ENCODE data around the gene ZNF423. TPM values are rescaled to one million over a fixed set of nuclear protein-coding genes. Genes with fewer than 3 reads are reported as not detected.

Gene ZNF423
- total RNA-seq, 1 donor: 11.6 TPM

DNA sequence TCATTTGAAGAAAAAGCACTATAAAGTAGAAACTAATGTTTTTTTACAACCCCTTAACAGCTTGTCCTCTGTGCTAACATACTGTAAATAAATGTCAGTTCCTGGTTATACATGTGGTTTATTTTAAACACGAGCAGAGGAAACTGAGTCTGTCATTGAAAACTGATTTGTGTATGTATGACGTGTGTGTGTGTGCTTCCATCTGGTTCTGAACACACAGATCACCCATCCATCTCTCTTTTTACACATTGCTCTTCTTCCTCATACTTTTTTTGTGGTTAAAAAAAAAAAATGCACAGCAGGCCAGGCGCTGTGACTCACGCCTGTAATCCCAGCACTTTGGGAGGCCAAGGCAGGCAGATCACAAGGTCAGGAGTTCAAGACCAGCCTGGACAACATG lies 49.5 kb downstream of the ZNF423 start:
- Histone ChIP-seq H3K9me3 (ENCODE audit: low read depth, low read length) (no peaks in the 10 kb centered on the region), H4K20me1 (ENCODE audit: insufficient read depth, low read length) (peaks cover 4% of the 10 kb centered on the region), H3K27me3 (ENCODE audit: insufficient read depth, low read length) (no peaks in the 10 kb centered on the region), H3K79me2 (ENCODE audit: insufficient read depth, low read length) (no peaks in the 10 kb centered on the region), H3K4me3 (ENCODE audit: insufficient read depth, low read length) (no peak overlapping the region), H3K36me3 (ENCODE audit: insufficient read depth, low read length) (no peaks in the 10 kb centered on the region), H3K27ac (ENCODE audit: low read depth, low read length) (no peak overlapping the region), H3K4me2 (ENCODE audit: insufficient read depth, low read length) (no peak overlapping the region), H2AFZ (ENCODE audit: low read length) (no peak overlapping the region), H3K4me1 (ENCODE audit: insufficient read depth, low read length) (peaks cover 7% of the 10 kb centered on the region)
- TF ChIP-seq, protein P1, sequence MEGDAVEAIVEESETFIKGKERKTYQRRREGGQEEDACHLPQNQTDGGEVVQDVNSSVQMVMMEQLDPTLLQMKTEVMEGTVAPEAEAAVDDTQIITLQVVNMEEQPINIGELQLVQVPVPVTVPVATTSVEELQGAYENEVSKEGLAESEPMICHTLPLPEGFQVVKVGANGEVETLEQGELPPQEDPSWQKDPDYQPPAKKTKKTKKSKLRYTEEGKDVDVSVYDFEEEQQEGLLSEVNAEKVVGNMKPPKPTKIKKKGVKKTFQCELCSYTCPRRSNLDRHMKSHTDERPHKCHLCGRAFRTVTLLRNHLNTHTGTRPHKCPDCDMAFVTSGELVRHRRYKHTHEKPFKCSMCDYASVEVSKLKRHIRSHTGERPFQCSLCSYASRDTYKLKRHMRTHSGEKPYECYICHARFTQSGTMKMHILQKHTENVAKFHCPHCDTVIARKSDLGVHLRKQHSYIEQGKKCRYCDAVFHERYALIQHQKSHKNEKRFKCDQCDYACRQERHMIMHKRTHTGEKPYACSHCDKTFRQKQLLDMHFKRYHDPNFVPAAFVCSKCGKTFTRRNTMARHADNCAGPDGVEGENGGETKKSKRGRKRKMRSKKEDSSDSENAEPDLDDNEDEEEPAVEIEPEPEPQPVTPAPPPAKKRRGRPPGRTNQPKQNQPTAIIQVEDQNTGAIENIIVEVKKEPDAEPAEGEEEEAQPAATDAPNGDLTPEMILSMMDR (IDR thresholded peaks at IDR 0.05; ENCODE audit: extremely low read depth, low read depth, low read length): no peak
- DNase-seq (ENCODE audit: insufficient read length, low spot score, missing footprints): peak; percentile 92

DNA sequence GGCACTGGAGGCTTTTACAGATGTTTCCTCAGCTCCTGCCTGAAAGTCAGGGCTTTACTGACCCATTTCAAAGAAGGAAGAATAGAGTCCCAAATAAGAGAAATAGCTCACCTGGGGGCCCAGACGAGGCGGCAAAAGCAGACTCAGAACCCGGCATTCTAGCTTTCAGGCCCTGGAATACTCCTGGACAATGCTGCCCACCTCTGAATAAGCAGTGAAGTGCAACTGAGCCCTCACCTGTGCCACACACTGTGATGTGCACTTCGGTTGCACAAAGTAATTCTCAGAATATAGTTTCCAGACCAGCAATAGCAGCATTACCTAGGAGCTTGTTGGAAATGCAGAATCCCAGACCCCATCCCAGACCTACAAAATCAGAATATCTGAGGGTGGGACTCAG lies 54.6 kb downstream of the ZNF423 start:
- no peaks in the 10 kb centered on the region for H3K79me2 ChIP-seq (ENCODE audit: insufficient read depth, low read length)
- no peak for DNase-seq (ENCODE audit: insufficient read length, low spot score, missing footprints)
- H3K4me1 ChIP-seq (ENCODE audit: insufficient read depth, low read length): peaks cover under 1% of the 10 kb centered on the region
- TF ChIP-seq, protein P1 (IDR thresholded peaks at IDR 0.05; ENCODE audit: extremely low read depth, low read depth, low read length): no peak
- no peak overlapping the region for H2AFZ ChIP-seq (ENCODE audit: low read length)
- no peaks in the 10 kb centered on the region for H3K36me3 ChIP-seq (ENCODE audit: insufficient read depth, low read length)
- H3K4me3 ChIP-seq (ENCODE audit: insufficient read depth, low read length): no peak overlapping the region
- H3K9me3 ChIP-seq (ENCODE audit: low read depth, low read length): no peaks in the 10 kb centered on the region
- no peak overlapping the region for H3K27ac ChIP-seq (ENCODE audit: low read depth, low read length)
- no peak overlapping the region for H3K4me2 ChIP-seq (ENCODE audit: insufficient read depth, low read length)
- H4K20me1 ChIP-seq (ENCODE audit: insufficient read depth, low read length): peaks cover 8% of the 10 kb centered on the region
- no peaks in the 10 kb centered on the region for H3K27me3 ChIP-seq (ENCODE audit: insufficient read depth, low read length)

DNA sequence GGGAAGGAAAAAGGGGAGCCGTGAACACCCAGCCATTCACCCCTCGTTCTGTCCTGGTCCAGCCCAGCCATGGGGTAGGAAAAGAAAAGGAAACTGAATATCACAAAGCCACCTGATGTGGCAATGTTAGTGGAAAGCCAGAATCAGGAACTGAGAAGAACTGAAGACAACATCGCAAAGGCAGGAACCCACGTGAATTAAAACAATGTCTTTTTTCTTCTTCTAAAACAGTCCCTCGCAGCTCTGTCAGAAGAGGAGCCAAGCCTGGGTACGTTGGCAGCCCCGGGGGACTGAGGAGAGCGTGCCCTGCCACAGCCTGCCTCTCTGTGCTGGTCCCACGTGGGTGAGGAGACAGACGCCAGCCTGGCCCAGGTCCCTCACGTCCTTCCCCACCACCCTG lies 55.0 kb downstream of the ZNF423 start:
- Histone ChIP-seq H3K27ac (ENCODE audit: low read depth, low read length) (no peak overlapping the region), H2AFZ (ENCODE audit: low read length) (no peak overlapping the region), H3K36me3 (ENCODE audit: insufficient read depth, low read length) (no peaks in the 10 kb centered on the region), H3K4me1 (ENCODE audit: insufficient read depth, low read length) (no peaks in the 10 kb centered on the region), H3K4me3 (ENCODE audit: insufficient read depth, low read length) (no peak overlapping the region), H3K27me3 (ENCODE audit: insufficient read depth, low read length) (no peaks in the 10 kb centered on the region), H4K20me1 (ENCODE audit: insufficient read depth, low read length) (peaks cover 8% of the 10 kb centered on the region), H3K9me3 (ENCODE audit: low read depth, low read length) (no peaks in the 10 kb centered on the region), H3K4me2 (ENCODE audit: insufficient read depth, low read length) (no peak overlapping the region), H3K79me2 (ENCODE audit: insufficient read depth, low read length) (no peaks in the 10 kb centered on the region)
- no peak for DNase-seq (ENCODE audit: insufficient read length, low spot score, missing footprints)
- TF ChIP-seq, protein P1 (IDR thresholded peaks at IDR 0.05; ENCODE audit: extremely low read depth, low read depth, low read length): no peak

DNA sequence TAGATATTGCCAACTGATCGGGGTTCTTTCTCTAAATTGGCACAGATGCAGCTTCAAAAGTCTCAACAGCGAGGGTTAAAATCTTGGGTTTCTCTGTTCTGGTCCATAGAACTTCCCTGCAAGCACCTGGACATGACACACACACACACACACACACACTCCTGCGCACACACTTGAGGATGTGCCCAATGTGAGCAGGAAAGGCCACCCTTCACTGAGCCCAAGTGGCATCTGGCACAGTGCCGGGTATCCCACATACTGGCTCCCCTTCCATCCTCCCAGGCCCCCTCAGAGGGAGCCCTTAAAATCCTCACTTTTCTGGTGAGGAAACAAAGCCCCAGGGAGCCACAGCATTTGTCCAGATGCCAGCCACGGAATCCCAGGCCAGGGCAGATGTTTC lies 55.5 kb downstream of the ZNF423 start:
- H3K27me3 ChIP-seq (ENCODE audit: insufficient read depth, low read length): no peaks in the 10 kb centered on the region
- H3K27ac ChIP-seq (ENCODE audit: low read depth, low read length): no peak overlapping the region
- H2AFZ ChIP-seq (ENCODE audit: low read length): no peak overlapping the region
- H3K4me2 ChIP-seq (ENCODE audit: insufficient read depth, low read length): no peak overlapping the region
- H3K4me3 ChIP-seq (ENCODE audit: insufficient read depth, low read length): no peak overlapping the region
- H3K36me3 ChIP-seq (ENCODE audit: insufficient read depth, low read length): no peaks in the 10 kb centered on the region
- DNase-seq (ENCODE audit: insufficient read length, low spot score, missing footprints): no peak
- no peaks in the 10 kb centered on the region for H3K9me3 ChIP-seq (ENCODE audit: low read depth, low read length)
- H3K79me2 ChIP-seq (ENCODE audit: insufficient read depth, low read length): no peaks in the 10 kb centered on the region
- H3K4me1 ChIP-seq (ENCODE audit: insufficient read depth, low read length): no peaks in the 10 kb centered on the region
- TF ChIP-seq, protein P1 (IDR thresholded peaks at IDR 0.05; ENCODE audit: extremely low read depth, low read depth, low read length): no peak
- H4K20me1 ChIP-seq (ENCODE audit: insufficient read depth, low read length): peaks cover 8% of the 10 kb centered on the region
